Measurements from ENCODE around the gene CAMK1D.

DNA sequence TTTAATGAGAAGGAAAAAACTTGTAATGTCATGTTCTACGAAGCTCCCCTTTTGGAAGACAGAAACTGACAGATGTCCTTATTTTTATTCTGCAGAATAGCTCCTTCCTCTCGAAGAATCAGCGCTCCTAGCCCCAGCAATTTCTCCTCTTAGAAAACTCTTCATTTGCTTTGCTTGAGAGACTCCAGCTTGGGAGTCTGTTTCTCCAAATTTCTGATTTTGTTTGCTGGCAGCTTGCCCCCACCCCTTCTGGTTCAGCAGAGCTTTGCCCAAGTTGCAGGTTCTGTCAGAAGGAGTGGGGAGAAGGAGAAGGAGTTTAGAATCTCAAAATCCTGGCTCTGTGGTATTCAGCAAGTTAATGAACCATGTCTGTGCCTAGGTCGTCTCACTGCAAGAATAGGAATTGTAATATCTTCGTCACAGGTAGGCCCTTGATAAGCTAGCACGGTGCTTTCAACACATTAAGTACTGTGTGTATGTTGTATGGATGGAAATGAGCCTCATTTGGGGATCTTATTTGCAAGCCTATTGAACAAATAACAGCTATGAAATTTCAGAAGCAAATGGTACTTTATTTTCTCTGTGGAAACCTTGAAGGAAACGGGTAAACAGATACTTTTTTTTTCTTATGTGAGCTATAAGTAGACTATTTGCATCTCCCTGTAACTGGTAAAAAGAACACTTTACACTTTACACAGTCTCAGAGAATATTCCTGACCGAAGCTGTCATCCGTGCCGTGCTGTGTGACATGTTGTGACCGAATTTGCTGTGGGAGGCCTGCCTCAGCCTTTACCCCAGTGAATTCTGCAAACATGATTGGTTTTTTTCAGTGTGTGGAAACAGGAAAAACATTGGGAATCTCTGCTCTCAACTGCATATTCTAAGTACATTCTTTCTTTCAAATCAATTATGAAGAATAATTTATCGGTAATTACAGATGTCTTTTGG, 290.9 kb downstream of the CAMK1D start:
- no peak for TF ChIP-seq EZH2phosphoT487 (IDR thresholded peaks at IDR 0.05; ENCODE audit: low read depth, severe bottlenecking, unreplicated experiment)
- TF ChIP-seq, protein P1, sequence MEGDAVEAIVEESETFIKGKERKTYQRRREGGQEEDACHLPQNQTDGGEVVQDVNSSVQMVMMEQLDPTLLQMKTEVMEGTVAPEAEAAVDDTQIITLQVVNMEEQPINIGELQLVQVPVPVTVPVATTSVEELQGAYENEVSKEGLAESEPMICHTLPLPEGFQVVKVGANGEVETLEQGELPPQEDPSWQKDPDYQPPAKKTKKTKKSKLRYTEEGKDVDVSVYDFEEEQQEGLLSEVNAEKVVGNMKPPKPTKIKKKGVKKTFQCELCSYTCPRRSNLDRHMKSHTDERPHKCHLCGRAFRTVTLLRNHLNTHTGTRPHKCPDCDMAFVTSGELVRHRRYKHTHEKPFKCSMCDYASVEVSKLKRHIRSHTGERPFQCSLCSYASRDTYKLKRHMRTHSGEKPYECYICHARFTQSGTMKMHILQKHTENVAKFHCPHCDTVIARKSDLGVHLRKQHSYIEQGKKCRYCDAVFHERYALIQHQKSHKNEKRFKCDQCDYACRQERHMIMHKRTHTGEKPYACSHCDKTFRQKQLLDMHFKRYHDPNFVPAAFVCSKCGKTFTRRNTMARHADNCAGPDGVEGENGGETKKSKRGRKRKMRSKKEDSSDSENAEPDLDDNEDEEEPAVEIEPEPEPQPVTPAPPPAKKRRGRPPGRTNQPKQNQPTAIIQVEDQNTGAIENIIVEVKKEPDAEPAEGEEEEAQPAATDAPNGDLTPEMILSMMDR (IDR thresholded peaks at IDR 0.05; ENCODE audit: poor library complexity), result no peak

Measured in hepatocyte (in vitro differentiated cells).